ENCODE results near the gene KCNMA1.

KCNMA1 gene

GRCh38 chr10:77071001-77071511, 566.6 kb downstream of the KCNMA1 start:
- DNase-seq = no peak

GRCh38 chr10:77070346-77070745, 567.3 kb downstream of the KCNMA1 start:
- DNase-seq = no peak

- DNase-seq = peak in 4 of 56 donors; percentile 12 to 34 (median 25)
Measured at GRCh38 chr10:77068969-77069368, 568.6 kb downstream of the KCNMA1 start.

DNA sequence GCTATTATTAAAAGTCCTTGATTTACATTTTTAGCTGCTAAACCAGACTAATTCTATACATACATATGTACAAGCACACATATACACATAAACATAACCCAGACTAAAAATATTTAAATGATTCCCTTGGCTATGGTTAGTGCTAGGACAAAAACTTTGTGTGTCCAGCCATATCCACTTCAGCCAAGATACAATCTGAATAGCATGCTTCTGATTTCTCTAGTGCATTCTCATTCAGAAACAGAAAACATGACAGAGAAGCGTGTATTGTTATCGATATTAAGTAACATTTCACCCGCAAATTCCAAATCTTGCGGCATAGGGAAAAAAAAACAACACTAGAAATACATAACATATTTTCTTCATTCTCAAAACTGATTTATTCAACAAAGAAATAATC, 569.3 kb downstream of the KCNMA1 start:
- DNase-seq = no peak

GRCh38 chr10:77062381-77062780, 575.2 kb downstream of the KCNMA1 start:
- no peak for DNase-seq

DNA sequence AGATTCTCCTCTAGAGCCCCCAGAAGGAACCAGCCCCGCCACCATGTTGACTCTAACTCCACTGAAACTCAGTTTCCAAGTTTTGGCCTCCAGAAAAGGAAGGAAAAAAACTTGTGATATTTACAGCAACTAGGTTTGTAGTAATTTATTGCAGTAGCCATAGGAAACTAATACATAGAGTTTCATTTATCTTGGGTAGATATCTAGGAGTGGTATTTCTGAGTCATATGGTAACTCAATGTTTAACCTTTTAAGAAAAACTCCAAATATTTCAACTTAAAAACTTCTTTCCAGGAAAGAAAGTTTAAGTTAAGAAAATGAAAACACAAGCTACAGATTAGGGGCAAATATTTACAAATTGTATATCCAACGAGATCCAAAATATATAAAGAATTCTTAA, 576.7 kb downstream of the KCNMA1 start:
- DNase-seq = no peak

GRCh38 chr10:77056650-77057049, 581.0 kb downstream of the KCNMA1 start:
- no peak for DNase-seq

GRCh38 chr10:77052593-77052992, 585.0 kb downstream of the KCNMA1 start:
- no peak for DNase-seq

GRCh38 chr10:77051837-77052236, 585.8 kb downstream of the KCNMA1 start:
- no peak for DNase-seq

GRCh38 chr10:77049896-77050295, 587.7 kb downstream of the KCNMA1 start:
- DNase-seq = no peak

GRCh38 chr10:77049146-77049545, 588.5 kb downstream of the KCNMA1 start:
- peak in 2 of 56 donors; percentile 6 to 19 for DNase-seq

GRCh38 chr10:77045085-77045484, 592.5 kb downstream of the KCNMA1 start:
- peak in 5 of 56 donors; percentile 14 to 28 (median 19) for DNase-seq

DNA sequence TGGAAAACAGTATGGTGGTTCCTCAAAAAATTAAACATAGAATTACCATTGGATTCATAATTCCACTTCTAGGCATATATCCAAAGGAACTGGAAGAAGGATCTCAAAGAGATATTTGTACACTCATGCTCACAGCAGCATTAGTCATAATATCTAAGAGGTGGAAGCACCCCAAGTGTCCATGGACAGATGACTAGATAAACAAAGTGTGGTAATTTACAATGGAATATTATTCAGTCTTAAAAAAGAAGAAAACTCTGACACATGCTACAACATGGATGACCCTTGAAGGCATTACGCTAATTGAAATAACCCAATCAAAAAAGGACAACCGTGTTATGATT, 594.2 kb downstream of the KCNMA1 start:
- no peak for DNase-seq

GRCh38 chr10:77042706-77043419, 594.7 kb downstream of the KCNMA1 start:
- DNase-seq = no peak

DNA sequence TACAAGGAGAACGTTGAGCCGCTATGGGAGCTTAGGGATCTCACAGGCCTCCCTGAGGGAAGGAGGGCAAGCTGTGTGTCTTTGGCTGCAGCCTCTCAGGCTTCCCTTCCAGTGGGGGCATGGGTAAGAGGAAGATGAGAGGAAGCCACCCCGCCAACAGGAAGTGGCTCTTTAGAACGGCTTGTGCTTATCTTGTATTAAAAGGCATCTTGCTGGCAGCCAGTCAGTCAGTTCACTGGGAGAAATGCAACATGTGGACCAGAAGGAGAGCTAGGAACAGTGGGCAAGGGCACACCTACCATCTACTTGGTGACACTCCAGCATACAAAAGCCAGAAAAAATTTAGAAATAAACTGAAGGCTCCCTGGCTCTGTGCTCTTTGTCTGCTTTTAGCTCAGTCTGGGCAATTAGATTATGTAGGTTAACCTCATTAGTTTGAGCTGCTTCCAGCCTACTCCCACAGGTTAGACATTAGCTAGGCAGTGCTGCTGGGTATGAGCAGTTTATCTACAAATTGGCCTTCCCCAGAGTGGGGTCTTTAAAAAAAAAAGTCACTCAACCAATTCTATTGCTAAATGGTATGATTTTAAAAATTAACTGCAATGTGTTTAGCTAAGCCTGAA, 595.9 kb downstream of the KCNMA1 start:
- DNase-seq = no peak

GRCh38 chr10:77038407-77038806, 599.2 kb downstream of the KCNMA1 start:
- no peak for DNase-seq

DNA sequence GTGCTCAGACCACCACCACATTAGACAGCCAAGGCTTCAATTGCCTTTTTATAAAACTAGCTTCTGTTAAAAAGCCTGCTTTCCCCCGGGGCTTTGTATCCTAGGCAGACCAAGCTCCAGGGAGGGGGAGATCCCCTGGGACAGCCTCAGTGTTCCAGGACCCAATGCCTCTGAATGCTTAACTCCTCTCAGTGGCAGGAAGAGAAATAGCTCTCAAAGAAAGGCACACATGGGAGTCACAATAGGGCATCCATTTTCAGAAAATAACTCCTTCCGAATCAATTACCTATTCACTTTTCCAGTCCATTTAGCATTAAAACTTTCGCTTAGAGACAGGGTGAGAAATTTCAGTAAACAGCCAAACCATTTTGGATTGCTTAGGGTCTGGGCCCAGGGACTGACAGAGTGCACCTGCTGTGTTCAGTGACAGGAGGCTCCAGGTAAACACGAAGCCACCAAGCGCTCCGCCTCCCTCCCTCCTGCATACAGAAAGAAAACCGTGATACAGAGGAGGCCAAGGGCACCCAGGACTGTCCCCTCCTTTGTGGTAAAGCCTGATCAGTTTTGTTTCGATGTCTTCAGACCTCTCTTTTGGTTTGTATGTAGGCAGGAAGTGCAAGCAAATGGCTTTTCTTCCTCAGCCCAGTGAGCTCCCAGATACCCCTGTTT, 599.7 kb downstream of the KCNMA1 start:
- no peak for DNase-seq

- no peak for DNase-seq
Measured at GRCh38 chr10:77036993-77037734, 600.4 kb downstream of the KCNMA1 start.

DNA sequence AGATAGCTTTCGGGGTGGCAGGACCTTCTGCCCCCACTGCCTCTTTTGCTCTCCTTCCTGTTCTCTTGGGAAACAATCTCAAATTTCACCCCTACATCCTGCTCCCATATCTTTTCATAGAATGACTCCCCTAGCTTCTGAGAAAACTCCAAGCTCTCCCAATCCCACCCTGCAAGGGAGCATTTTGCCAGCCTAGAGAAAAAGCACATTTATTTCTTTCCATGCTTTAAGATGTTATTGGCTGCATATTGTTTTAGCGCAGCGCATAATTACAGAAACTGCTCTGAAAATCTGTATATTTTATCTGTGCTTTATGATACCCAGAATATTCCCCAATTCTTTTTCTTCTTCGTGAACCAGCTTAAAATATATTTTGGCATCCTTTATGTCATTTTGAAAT, 601.3 kb downstream of the KCNMA1 start:
- no peak for DNase-seq

- no peak for DNase-seq
Measured at GRCh38 chr10:77034795-77035194, 602.8 kb downstream of the KCNMA1 start.

GRCh38 chr10:77034240-77034639, 603.4 kb downstream of the KCNMA1 start:
- no peak for DNase-seq

DNA sequence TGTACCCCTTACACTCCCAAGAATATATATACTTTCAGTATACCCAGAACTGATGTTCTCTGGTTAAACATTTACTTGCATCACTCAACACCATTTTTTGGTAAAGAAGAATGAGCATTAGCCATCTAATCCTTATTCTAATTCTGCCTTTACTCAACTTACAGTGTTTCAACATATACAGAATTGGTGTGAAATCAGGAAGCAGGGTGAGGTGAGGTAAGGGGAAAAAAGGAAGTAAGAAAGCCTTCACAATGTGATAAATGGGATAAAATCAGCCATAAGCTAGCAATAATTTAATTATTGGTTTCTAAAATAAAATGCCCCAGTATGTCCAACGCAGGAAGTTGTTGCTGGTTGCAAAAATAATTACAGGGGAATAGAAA, 605.4 kb downstream of the KCNMA1 start:
- no peak for DNase-seq
